ENCODE data around the gene IGFBP6.
"Not testable (repeated sequence)": the region's sequence is repeated elsewhere in the genome, so short reads cannot be mapped to it uniquely, and the experiment has no call there.

IGFBP6 gene

DNA sequence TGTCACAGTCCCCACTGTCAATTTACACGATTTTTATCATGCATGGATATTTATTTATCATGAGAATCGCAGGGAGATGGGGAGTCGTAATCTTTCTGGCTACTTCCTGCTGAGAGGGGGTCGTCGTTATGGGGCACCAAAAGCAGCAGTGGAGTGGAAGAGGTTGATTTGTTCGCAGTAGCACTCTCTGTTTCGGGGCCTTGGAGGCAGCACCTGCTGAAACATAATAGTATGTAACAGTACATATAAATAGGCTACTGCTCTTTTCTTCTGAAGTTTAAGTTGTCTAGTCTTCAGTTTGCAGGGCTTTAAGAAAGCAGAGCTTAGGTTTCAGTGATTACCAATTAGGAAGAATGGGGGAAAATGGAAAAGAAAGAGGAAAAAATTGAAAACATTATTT, 9.7 kb downstream of the IGFBP6 start:
- Histone ChIP-seq H3K36me3 (ENCODE audit: control insufficient read depth, insufficient read depth, low read length) (no peaks in the 10 kb centered on the region), H3K27me3 (replicated peaks; ENCODE audit: control insufficient read depth, insufficient read depth, low read length, poor library complexity, severe bottlenecking) (no peaks in the 10 kb centered on the region), H3K4me1 (ENCODE audit: control insufficient read depth, insufficient read depth, low read length, poor library complexity, severe bottlenecking) (peaks cover 23% of the 10 kb centered on the region), H3K27ac (ENCODE audit: insufficient read depth, low read length, poor library complexity, severe bottlenecking) (no peak overlapping the region), H3K9me3 (ENCODE audit: control insufficient read depth, low read length) (no peaks in the 10 kb centered on the region), H3K4me3 (ENCODE audit: insufficient read depth, low read depth, low read length, poor library complexity, severe bottlenecking) (no peak overlapping the region)
- DNase-seq = no peak

GRCh38 chr12:53112431-53112830, 15.0 kb downstream of the IGFBP6 start:
- DNase-seq; H3K36me3 ChIP-seq (ENCODE audit: control insufficient read depth, insufficient read depth, low read length); H3K9me3 ChIP-seq (ENCODE audit: control insufficient read depth, low read length); H3K4me3 ChIP-seq (ENCODE audit: insufficient read depth, low read depth, low read length, poor library complexity, severe bottlenecking); H3K4me1 ChIP-seq (ENCODE audit: control insufficient read depth, insufficient read depth, low read length, poor library complexity, severe bottlenecking); H3K27ac ChIP-seq (ENCODE audit: insufficient read depth, low read length, poor library complexity, severe bottlenecking); H3K27me3 ChIP-seq (replicated peaks; ENCODE audit: control insufficient read depth, insufficient read depth, low read length, poor library complexity, severe bottlenecking): not testable (repeated sequence)

- Histone ChIP-seq H3K36me3 (ENCODE audit: control insufficient read depth, insufficient read depth, low read length) (no peaks in the 10 kb centered on the region), H3K4me3 (ENCODE audit: insufficient read depth, low read depth, low read length, poor library complexity, severe bottlenecking) (no peak overlapping the region), H3K4me1 (ENCODE audit: control insufficient read depth, insufficient read depth, low read length, poor library complexity, severe bottlenecking) (no peaks in the 10 kb centered on the region), H3K27me3 (replicated peaks; ENCODE audit: control insufficient read depth, insufficient read depth, low read length, poor library complexity, severe bottlenecking) (no peaks in the 10 kb centered on the region), H3K9me3 (ENCODE audit: control insufficient read depth, low read length) (no peaks in the 10 kb centered on the region), H3K27ac (ENCODE audit: insufficient read depth, low read length, poor library complexity, severe bottlenecking) (no peak overlapping the region)
- DNase-seq = no peak
Measured at GRCh38 chr12:53113136-53113705, 15.8 kb downstream of the IGFBP6 start.

DNA sequence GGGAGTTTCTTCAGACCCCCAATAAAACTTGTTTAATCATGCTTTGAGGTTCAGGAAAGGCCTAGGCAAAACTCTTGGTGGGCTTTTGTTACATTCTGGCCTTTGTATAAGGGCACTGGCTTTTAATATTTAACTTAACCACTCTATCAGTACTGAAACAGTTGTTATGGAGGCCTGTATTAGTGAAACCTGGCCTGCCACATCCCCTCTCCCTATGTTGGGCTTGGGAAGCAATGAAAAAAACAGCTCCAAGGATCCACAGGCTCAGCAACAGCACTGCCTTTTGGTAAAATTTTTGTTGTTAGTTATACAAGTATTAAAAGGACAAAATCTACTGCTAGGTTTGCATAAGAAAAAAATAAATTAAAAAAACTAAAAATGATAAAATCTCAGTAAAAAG, 16.5 kb downstream of the IGFBP6 start:
- Histone ChIP-seq H3K27me3 (replicated peaks; ENCODE audit: control insufficient read depth, insufficient read depth, low read length, poor library complexity, severe bottlenecking) (no peaks in the 10 kb centered on the region), H3K27ac (ENCODE audit: insufficient read depth, low read length, poor library complexity, severe bottlenecking) (no peak overlapping the region), H3K9me3 (ENCODE audit: control insufficient read depth, low read length) (no peaks in the 10 kb centered on the region), H3K4me3 (ENCODE audit: insufficient read depth, low read depth, low read length, poor library complexity, severe bottlenecking) (no peak overlapping the region), H3K36me3 (ENCODE audit: control insufficient read depth, insufficient read depth, low read length) (no peaks in the 10 kb centered on the region), H3K4me1 (ENCODE audit: control insufficient read depth, insufficient read depth, low read length, poor library complexity, severe bottlenecking) (no peaks in the 10 kb centered on the region)
- no peak for DNase-seq

- DNase-seq = no peak
- Histone ChIP-seq H3K27ac (ENCODE audit: insufficient read depth, low read length, poor library complexity, severe bottlenecking) (no peak overlapping the region), H3K9me3 (ENCODE audit: control insufficient read depth, low read length) (no peaks in the 10 kb centered on the region), H3K4me1 (ENCODE audit: control insufficient read depth, insufficient read depth, low read length, poor library complexity, severe bottlenecking) (no peaks in the 10 kb centered on the region), H3K4me3 (ENCODE audit: insufficient read depth, low read depth, low read length, poor library complexity, severe bottlenecking) (no peak overlapping the region), H3K27me3 (replicated peaks; ENCODE audit: control insufficient read depth, insufficient read depth, low read length, poor library complexity, severe bottlenecking) (no peaks in the 10 kb centered on the region), H3K36me3 (ENCODE audit: control insufficient read depth, insufficient read depth, low read length) (no peaks in the 10 kb centered on the region)
Measured at GRCh38 chr12:53115112-53115890, 17.8 kb downstream of the IGFBP6 start.

DNA sequence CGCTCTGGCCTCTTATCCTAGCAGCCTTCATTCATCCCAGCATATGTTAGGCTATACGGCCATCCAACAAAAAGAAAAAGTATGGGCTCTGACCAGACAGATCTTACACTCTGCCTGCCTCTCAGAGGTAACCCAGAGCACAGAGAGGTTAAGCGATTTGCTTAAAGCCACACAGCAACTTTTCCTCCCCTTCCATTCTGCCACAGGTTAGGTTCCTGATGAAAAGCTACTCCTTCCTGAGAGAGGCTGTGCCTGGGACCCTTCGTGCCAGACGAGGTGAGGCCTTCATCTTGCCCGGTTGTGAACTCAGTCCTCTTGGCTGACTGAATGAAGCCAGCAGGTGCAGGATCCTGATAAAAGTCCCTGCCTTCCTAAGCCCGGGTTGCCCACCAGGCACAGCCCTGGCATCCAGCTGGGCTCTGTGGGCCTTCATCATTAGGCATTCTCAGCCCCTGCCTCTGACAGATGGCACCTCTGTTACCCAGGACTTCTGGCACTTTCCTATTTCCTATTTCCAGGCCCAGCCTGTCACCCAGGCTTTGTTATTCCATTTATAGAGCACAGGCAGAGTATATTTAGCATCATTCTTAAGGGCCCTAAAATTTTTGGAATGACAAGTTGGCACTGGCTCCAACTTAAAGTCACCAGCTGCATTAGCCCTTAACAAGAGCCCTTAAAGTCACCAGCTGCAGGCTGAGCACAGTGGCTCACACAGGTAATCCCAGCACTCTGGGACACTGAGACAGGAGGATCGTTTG, 18.6 kb downstream of the IGFBP6 start:
- DNase-seq = no peak
- no peaks in the 10 kb centered on the region for H3K27me3 ChIP-seq (replicated peaks; ENCODE audit: control insufficient read depth, insufficient read depth, low read length, poor library complexity, severe bottlenecking)
- no peak overlapping the region for H3K4me3 ChIP-seq (ENCODE audit: insufficient read depth, low read depth, low read length, poor library complexity, severe bottlenecking)
- H3K9me3 ChIP-seq (ENCODE audit: control insufficient read depth, low read length) = no peaks in the 10 kb centered on the region
- no peaks in the 10 kb centered on the region for H3K36me3 ChIP-seq (ENCODE audit: control insufficient read depth, insufficient read depth, low read length)
- H3K27ac ChIP-seq (ENCODE audit: insufficient read depth, low read length, poor library complexity, severe bottlenecking) = no peak overlapping the region
- H3K4me1 ChIP-seq (ENCODE audit: control insufficient read depth, insufficient read depth, low read length, poor library complexity, severe bottlenecking) = no peaks in the 10 kb centered on the region

DNA sequence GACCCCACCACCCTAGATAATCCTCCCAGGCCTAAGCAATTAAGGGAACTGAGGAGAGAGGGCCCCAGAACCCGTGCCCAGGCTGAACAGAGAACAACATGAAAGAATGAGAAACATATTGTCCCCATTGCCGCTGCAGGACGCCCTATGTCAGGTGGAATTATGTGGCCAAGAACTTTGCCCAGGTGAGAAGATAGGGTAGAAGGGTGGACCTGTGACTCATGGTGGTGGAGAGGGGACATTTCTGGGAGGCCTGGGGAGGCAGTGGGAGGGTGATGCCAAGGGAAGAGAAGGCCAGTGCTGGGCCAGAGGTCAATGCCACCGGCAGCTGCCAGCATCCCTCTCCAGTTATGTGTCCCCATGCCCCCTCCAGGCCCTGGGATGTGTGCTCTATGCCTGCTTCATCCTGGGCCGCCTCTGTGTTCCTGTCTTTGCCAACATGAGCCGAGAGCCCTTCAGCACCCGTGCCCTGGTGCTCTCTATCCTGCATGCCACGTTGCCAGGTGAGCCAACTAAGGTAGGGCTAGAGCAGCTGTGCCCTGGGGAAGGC, 21.4 kb downstream of the IGFBP6 start:
- no peaks in the 10 kb centered on the region for H3K9me3 ChIP-seq (ENCODE audit: control insufficient read depth, low read length)
- H3K27ac ChIP-seq (ENCODE audit: insufficient read depth, low read length, poor library complexity, severe bottlenecking) = no peak overlapping the region
- H3K36me3 ChIP-seq (ENCODE audit: control insufficient read depth, insufficient read depth, low read length) = no peaks in the 10 kb centered on the region
- no peak overlapping the region for H3K4me3 ChIP-seq (ENCODE audit: insufficient read depth, low read depth, low read length, poor library complexity, severe bottlenecking)
- no peaks in the 10 kb centered on the region for H3K4me1 ChIP-seq (ENCODE audit: control insufficient read depth, insufficient read depth, low read length, poor library complexity, severe bottlenecking)
- H3K27me3 ChIP-seq (replicated peaks; ENCODE audit: control insufficient read depth, insufficient read depth, low read length, poor library complexity, severe bottlenecking) = no peaks in the 10 kb centered on the region
- DNase-seq = no peak

DNA sequence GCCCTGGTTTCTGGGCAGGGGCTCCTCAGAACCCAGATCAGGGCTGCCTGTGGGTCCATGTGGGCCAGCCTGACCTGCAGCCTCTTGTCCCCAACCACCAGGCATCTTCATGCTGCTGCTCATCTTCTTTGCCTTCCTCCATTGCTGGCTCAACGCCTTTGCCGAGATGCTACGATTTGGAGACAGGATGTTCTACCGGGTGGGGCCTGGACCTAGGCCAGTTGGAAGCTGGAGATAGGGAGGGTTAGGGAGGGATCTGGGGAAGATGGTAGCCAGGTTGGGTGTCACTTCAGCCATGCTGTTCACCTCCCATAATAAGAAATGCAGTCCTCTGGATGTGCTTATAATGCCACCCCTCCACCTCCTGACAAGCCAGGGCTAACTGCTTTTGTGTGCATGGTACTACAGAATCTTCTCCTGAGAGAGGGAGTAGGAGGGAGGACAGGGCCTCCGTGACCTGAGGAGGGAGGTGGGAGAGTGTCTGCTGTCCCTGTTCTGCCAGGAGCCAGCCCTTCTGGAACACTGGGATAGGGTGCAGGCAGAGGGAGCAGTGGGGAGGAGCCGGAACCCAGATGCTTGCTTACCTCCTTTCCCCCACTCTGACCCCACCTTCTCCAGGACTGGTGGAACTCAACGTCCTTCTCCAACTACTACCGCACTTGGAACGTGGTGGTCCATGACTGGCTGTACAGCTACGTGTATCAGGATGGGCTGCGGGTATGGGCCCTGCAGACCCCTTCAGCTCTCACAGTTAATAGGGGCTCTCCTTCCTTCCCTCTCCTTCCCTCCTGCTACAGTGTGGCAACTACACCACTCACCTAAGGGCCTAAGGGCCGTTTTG, 23.4 kb downstream of the IGFBP6 start:
- DNase-seq = no peak
- Histone ChIP-seq H3K27me3 (replicated peaks; ENCODE audit: control insufficient read depth, insufficient read depth, low read length, poor library complexity, severe bottlenecking) (no peaks in the 10 kb centered on the region), H3K27ac (ENCODE audit: insufficient read depth, low read length, poor library complexity, severe bottlenecking) (no peak overlapping the region), H3K9me3 (ENCODE audit: control insufficient read depth, low read length) (no peaks in the 10 kb centered on the region), H3K4me1 (ENCODE audit: control insufficient read depth, insufficient read depth, low read length, poor library complexity, severe bottlenecking) (no peaks in the 10 kb centered on the region), H3K36me3 (ENCODE audit: control insufficient read depth, insufficient read depth, low read length) (no peaks in the 10 kb centered on the region), H3K4me3 (ENCODE audit: insufficient read depth, low read depth, low read length, poor library complexity, severe bottlenecking) (no peak overlapping the region)

- Histone ChIP-seq H3K9me3 (ENCODE audit: control insufficient read depth, low read length) (no peaks in the 10 kb centered on the region), H3K27me3 (replicated peaks; ENCODE audit: control insufficient read depth, insufficient read depth, low read length, poor library complexity, severe bottlenecking) (no peaks in the 10 kb centered on the region), H3K27ac (ENCODE audit: insufficient read depth, low read length, poor library complexity, severe bottlenecking) (no peak overlapping the region), H3K4me1 (ENCODE audit: control insufficient read depth, insufficient read depth, low read length, poor library complexity, severe bottlenecking) (no peaks in the 10 kb centered on the region), H3K36me3 (ENCODE audit: control insufficient read depth, insufficient read depth, low read length) (no peaks in the 10 kb centered on the region), H3K4me3 (ENCODE audit: insufficient read depth, low read depth, low read length, poor library complexity, severe bottlenecking) (no peak overlapping the region)
- DNase-seq = no peak
Measured at GRCh38 chr12:53122961-53123468, 25.5 kb downstream of the IGFBP6 start.
